Measurements from ENCODE around the gene AMFR.
A peak's percentile ranks its signal among the peaks of the same experiment; 100 is the strongest.

The AMFR gene

GRCh38 chr16:56450986-56451752, 25.8 kb upstream of the AMFR start, which contains the start of the genes NUDT21 and OGFOD1 (continued):
- TF ChIP-seq ZBTB6 (tag by site-specific recombination; IDR thresholded peaks at IDR 0.05) (no peak), ZNF707 (tag by site-specific recombination; IDR thresholded peaks at IDR 0.05) (no peak), ZFHX2 (tag by site-specific recombination; conservative IDR thresholded peaks at IDR 0.05) (peak; percentile 88), ZNF223 (tag by site-specific recombination; IDR thresholded peaks at IDR 0.05) (peak; percentile 58; the same call in 1 of the 2 replicates), KLF8 (tag by site-specific recombination; IDR thresholded peaks at IDR 0.05) (no peak), PRDM10 (tag by site-specific recombination; IDR thresholded peaks at IDR 0.05) (peak; percentile 74), ZNF174 (tag by site-specific recombination; IDR thresholded peaks at IDR 0.05) (no peak), PBX3 (CRISPR knock-in tag; IDR thresholded peaks at IDR 0.05) (0 out of 2 replicates have a peak, but pooled peaks have one; percentile 71), PATZ1 (tag by site-specific recombination; IDR thresholded peaks at IDR 0.05) (peak; percentile 22; the same call in 1 of the 2 replicates), ZNF2 (tag by site-specific recombination; IDR thresholded peaks at IDR 0.05) (peak; percentile 51), ZSCAN23 (tag by site-specific recombination; IDR thresholded peaks at IDR 0.05) (no peak), YY2 (tag by site-specific recombination; IDR thresholded peaks at IDR 0.05) (peak; percentile 97), ZNF510 (tag by site-specific recombination; IDR thresholded peaks at IDR 0.05; ENCODE audit: insufficient replicate concordance) (no peak), KLF10 (tag by site-specific recombination; IDR thresholded peaks at IDR 0.05) (0 out of 2 replicates have a peak, but pooled peaks have one; percentile 15), ZNF555 (tag by site-specific recombination; conservative IDR thresholded peaks at IDR 0.05) (no peak), PRDM1 (tag by site-specific recombination; IDR thresholded peaks at IDR 0.05) (peak; percentile 83), ZSCAN16 (tag by site-specific recombination; IDR thresholded peaks at IDR 0.05) (0 out of 2 replicates have a peak, but pooled peaks have one; percentile 5), KLF16 (tag by site-specific recombination; IDR thresholded peaks at IDR 0.05) (peak; percentile 52), ZNF600 (tag by site-specific recombination; IDR thresholded peaks at IDR 0.05) (no peak), ZFP37 (tag by site-specific recombination; IDR thresholded peaks at IDR 0.05) (peak; percentile 94), ZSCAN30 (tag by site-specific recombination; IDR thresholded peaks at IDR 0.05) (no peak), HOXD13 (CRISPR knock-in tag; IDR thresholded peaks at IDR 0.05; ENCODE audit: borderline replicate concordance) (no peak), ZSCAN18 (tag by site-specific recombination; IDR thresholded peaks at IDR 0.05) (no peak), ZNF350 (tag by site-specific recombination; IDR thresholded peaks at IDR 0.05) (no peak), ZNF211 (tag by site-specific recombination; IDR thresholded peaks at IDR 0.05; ENCODE audit: low read depth) (no peak), ZNF473 (tag by site-specific recombination; IDR thresholded peaks at IDR 0.05) (no peak), ZNF341 (tag by site-specific recombination; IDR thresholded peaks at IDR 0.05; ENCODE audit: low read depth) (peak; percentile 88), HIC1 (tag by site-specific recombination; IDR thresholded peaks at IDR 0.05) (no peak), ZNF416 (tag by site-specific recombination; IDR thresholded peaks at IDR 0.05) (no peak)
